Panc1 (cell line): ENCODE results near the gene PON1. TPM values are rescaled to one million over a fixed set of nuclear protein-coding genes. Genes with fewer than 3 reads are reported as not detected.

Experiments used
- ATAC-seq: fragments of 200-7000 bp; cut with Tn5 transposase; 2 replicates; pipeline ENCODE4 v1.9.1; 2020; ENCODE audit warnings: mild to moderate bottlenecking, moderate library complexity
- BruUV-seq: library from RNA; stranded (reverse); fragments of 400-500 nt; replicated peaks from 2 replicates; lab custom pipeline; 2021; lab: Mats Ljungman, UMichigan
- CTCF ChIA-PET: fragments of 300-600 bp; sonication (Branson Sonifier 250); formaldehyde crosslinking; loops from one replicate; lab custom pipeline; 2022; ENCODE audit warnings: antibody characterized with exemption; lab: Charles Lee
- POLR2A ChIA-PET: fragments of 300-600 bp; sonication (Branson Sonifier 250); formaldehyde crosslinking; loops from one replicate; lab custom pipeline; 2022; ENCODE audit warnings: antibody characterized with exemption; lab: Charles Lee
- DNase-seq: peaks from one replicate; pipeline ENCODE4 v3.0.0-alpha.2; 2010; ENCODE audit warnings: low read depth, low spot score
- H3K27ac ChIP-seq: 2 replicates; pipeline ENCODE4 v1.5.1; 2011; ENCODE audit warnings: mild to moderate bottlenecking, low read length, inconsistent platforms
- H3K27me3 ChIP-seq: fragments of 200-500 bp; sonication (Bioruptor generic); 2 replicates; pipeline ENCODE4 v1.6.0; 2014; ENCODE audit warnings: low read length, inconsistent platforms; ENCODE audit not compliant: control insufficient read depth, insufficient read depth
- H3K36me3 ChIP-seq: fragments of 200-500 bp; sonication (Bioruptor generic); 2 replicates; pipeline ENCODE4 v1.5.1; 2014; ENCODE audit warnings: inconsistent platforms, mild to moderate bottlenecking, low read length, moderate library complexity; ENCODE audit not compliant: control insufficient read depth, insufficient read depth
- H3K4me1 ChIP-seq: 2 replicates; pipeline ENCODE4 v1.5.1; 2011; ENCODE audit warnings: inconsistent platforms, mild to moderate bottlenecking, low read length, moderate library complexity; ENCODE audit not compliant: control insufficient read depth, insufficient read depth
- H3K4me3 ChIP-seq, 2 experiments: 2 replicates each; pipeline ENCODE4 v1.5.1; 2011 to 2012; ENCODE audit warnings: low read depth in 2 of 2, low read length in 2 of 2, mild to moderate bottlenecking in 2 of 2, inconsistent platforms in 1 of 2, moderate library complexity in 1 of 2
- H3K9me3 ChIP-seq: fragments of 200-500 bp; sonication (Bioruptor generic); 2 replicates; pipeline ENCODE4 v1.5.1; 2014; ENCODE audit warnings: low read depth, mild to moderate bottlenecking, inconsistent platforms, low read length, moderate library complexity; ENCODE audit not compliant: control insufficient read depth, insufficient read depth
- CTCF ChIP-seq: fragments of 450-650 bp; IDR thresholded peaks from 2 replicates; pipeline ENCODE4 v1.5.1; 2017; ENCODE audit warnings: mild to moderate bottlenecking
- POLR2AphosphoS5 ChIP-seq: IDR thresholded peaks from 2 replicates; pipeline ENCODE4 v1.6.1; 2012; ENCODE audit warnings: mild to moderate bottlenecking, low read depth, low read length, moderate library complexity
- SIN3A ChIP-seq: IDR thresholded peaks from 2 replicates; pipeline ENCODE4 v1.6.1; 2012; ENCODE audit warnings: low read depth, mild to moderate bottlenecking, low read length, moderate library complexity, borderline replicate concordance; ENCODE audit not compliant: insufficient read depth
- TCF7L2 ChIP-seq: IDR thresholded peaks from 2 replicates; pipeline ENCODE4 v1.6.1; 2011; ENCODE audit warnings: mild to moderate bottlenecking, low read depth, low read length, inconsistent platforms
- in situ Hi-C: cut with HindIII; loops from 2 replicates; pipeline ENCODE4 v1.10.0; 2016; ENCODE audit warnings: low sequenced_read_pairs, low pct_unique_long_range_greater_than_20kb
- intact Hi-C: fragments of 100-400 bp; cut with micrococcal nuclease; formaldehyde crosslinking; loops from one replicate; pipeline ENCODE4 v1.10.0; 2022; ENCODE audit not compliant: unreplicated experiment
- total RNA-seq: library from RNA; stranded (reverse); gene quantifications from one replicate; pipeline ENCODE4 v1.2.1, GENCODE V29; 2021; ENCODE audit not compliant: unreplicated experiment
- TF ChIP-seq, protein P1 (sequence below), 2 experiments: IDR thresholded peaks; 2 replicates each; pipeline ENCODE4 v1.6.1; 2011 to 2012; ENCODE audit warnings: low read depth in 2 of 2, control low read depth in 1 of 2, low read length in 1 of 2, mild to moderate bottlenecking in 1 of 2, moderate library complexity in 1 of 2; ENCODE audit not compliant: insufficient read depth in 1 of 2

The PON1 gene
- total RNA-seq, 1 experiment from 2014 or later = not detected

GRCh38 chr7:95368235-95368634, 43.9 kb upstream of the PON1 start:
- no peaks in the 10 kb centered on the region for H3K9me3 ChIP-seq
- in situ Hi-C loops = no loop called here
- no TSS peak for BruUV-seq
- H3K27me3 ChIP-seq = no peaks in the 10 kb centered on the region
- CTCF ChIA-PET = no interaction called here
- no peak overlapping the region for H3K27ac ChIP-seq
- intact Hi-C loops = no loop called here
- no peaks in the 10 kb centered on the region for H3K4me1 ChIP-seq
- no peak for DNase-seq
- no peak for ATAC-seq
- TF ChIP-seq TCF7L2 = no peak
- TF ChIP-seq SIN3A = no peak
- no peak for TF ChIP-seq CTCF
- H3K36me3 ChIP-seq = no peaks in the 10 kb centered on the region
- POLR2A ChIA-PET = no interaction called here
- no peak overlapping the region for H3K4me3 ChIP-seq

DNA sequence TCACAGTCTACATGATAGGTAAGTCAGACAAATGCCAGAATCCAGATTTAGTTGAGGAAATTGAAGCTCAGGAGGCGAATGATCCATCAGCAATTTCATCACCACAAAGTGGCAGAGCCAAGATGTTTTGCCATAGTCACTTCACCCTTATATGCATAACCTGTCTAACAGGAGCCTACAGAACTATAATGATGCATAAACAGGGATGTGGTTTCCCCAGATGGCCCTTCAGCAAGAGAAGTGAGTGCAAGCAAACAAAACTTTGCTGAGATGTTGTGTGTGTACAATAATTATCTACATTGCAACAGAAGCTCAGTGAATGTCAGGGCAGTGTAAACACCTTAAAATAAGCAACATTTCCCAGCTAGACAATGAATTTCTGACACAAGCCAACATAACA, 43.3 kb upstream of the PON1 start:
- intact Hi-C loops (no loop called here), in situ Hi-C loops (no loop called here)
- CTCF ChIA-PET = no interaction called here
- POLR2A ChIA-PET = no interaction called here
- Histone ChIP-seq H3K4me3 (no peak overlapping the region), H3K9me3 (no peaks in the 10 kb centered on the region), H3K27ac (no peak overlapping the region), H3K27me3 (no peaks in the 10 kb centered on the region), H3K36me3 (no peaks in the 10 kb centered on the region), H3K4me1 (no peaks in the 10 kb centered on the region)
- no TSS peak for BruUV-seq
- no peak for DNase-seq
- ATAC-seq = no peak
- TF ChIP-seq CTCF (no peak), POLR2AphosphoS5 (no peak), SIN3A (no peak), TCF7L2 (no peak)
- TF ChIP-seq, protein P1, sequence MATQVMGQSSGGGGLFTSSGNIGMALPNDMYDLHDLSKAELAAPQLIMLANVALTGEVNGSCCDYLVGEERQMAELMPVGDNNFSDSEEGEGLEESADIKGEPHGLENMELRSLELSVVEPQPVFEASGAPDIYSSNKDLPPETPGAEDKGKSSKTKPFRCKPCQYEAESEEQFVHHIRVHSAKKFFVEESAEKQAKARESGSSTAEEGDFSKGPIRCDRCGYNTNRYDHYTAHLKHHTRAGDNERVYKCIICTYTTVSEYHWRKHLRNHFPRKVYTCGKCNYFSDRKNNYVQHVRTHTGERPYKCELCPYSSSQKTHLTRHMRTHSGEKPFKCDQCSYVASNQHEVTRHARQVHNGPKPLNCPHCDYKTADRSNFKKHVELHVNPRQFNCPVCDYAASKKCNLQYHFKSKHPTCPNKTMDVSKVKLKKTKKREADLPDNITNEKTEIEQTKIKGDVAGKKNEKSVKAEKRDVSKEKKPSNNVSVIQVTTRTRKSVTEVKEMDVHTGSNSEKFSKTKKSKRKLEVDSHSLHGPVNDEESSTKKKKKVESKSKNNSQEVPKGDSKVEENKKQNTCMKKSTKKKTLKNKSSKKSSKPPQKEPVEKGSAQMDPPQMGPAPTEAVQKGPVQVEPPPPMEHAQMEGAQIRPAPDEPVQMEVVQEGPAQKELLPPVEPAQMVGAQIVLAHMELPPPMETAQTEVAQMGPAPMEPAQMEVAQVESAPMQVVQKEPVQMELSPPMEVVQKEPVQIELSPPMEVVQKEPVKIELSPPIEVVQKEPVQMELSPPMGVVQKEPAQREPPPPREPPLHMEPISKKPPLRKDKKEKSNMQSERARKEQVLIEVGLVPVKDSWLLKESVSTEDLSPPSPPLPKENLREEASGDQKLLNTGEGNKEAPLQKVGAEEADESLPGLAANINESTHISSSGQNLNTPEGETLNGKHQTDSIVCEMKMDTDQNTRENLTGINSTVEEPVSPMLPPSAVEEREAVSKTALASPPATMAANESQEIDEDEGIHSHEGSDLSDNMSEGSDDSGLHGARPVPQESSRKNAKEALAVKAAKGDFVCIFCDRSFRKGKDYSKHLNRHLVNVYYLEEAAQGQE (IDR thresholded peaks at IDR 0.05; ENCODE audit: insufficient read depth in 1 of 2, low read depth in 2 of 2, low read length in 1 of 2) = no peak
